ENCODE data around the gene WNK1.

DNA sequence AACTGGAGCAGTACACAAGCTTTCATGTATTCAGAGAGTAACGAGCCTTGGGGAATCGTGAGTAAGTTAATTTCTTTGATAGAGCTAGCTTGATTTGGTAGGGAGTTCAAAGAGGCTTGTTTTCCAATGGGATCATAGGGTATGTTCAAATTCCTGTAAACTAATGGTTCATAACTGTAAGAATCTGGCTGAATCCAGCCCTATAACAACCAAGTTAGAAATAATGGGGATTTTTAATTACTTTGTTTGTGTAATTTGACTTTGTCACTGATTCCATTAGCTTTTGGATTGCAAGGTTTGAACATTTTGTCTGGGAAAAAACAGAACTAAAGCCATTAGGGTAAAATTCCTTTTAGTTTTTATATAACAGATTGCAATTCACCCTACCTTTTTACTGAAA, 94.0 kb downstream of the WNK1 start:
- TF ChIP-seq, protein P1, sequence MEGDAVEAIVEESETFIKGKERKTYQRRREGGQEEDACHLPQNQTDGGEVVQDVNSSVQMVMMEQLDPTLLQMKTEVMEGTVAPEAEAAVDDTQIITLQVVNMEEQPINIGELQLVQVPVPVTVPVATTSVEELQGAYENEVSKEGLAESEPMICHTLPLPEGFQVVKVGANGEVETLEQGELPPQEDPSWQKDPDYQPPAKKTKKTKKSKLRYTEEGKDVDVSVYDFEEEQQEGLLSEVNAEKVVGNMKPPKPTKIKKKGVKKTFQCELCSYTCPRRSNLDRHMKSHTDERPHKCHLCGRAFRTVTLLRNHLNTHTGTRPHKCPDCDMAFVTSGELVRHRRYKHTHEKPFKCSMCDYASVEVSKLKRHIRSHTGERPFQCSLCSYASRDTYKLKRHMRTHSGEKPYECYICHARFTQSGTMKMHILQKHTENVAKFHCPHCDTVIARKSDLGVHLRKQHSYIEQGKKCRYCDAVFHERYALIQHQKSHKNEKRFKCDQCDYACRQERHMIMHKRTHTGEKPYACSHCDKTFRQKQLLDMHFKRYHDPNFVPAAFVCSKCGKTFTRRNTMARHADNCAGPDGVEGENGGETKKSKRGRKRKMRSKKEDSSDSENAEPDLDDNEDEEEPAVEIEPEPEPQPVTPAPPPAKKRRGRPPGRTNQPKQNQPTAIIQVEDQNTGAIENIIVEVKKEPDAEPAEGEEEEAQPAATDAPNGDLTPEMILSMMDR (IDR thresholded peaks at IDR 0.05), result no peak
- TF ChIP-seq POLR2A (IDR thresholded peaks at IDR 0.05), result no peak
- TF ChIP-seq POLR2AphosphoS5 (IDR thresholded peaks at IDR 0.05), result no peak
- TF ChIP-seq EP300 (IDR thresholded peaks at IDR 0.05; ENCODE audit: low read depth), result no peak

All from transverse colon (tissue), 4 donors.